ENCODE data around the gene ISX. TPM values are rescaled to one million over a fixed set of nuclear protein-coding genes. Genes with fewer than 3 reads are reported as not detected.
A peak's percentile ranks its signal among the peaks of the same experiment; 100 is the strongest.

Gene ISX
- total RNA-seq, 1 experiment from 2014 or later: not detected

- TF ChIP-seq ATF2 (CRISPR knock-in tag; IDR thresholded peaks at IDR 0.05; ENCODE audit: borderline replicate concordance, low read depth): no peak
- TF ChIP-seq ZNF416 (CRISPR knock-in tag; IDR thresholded peaks at IDR 0.05): no peak
- no peak for TF ChIP-seq SMAD3 (CRISPR knock-in tag; IDR thresholded peaks at IDR 0.05; ENCODE audit: borderline replicate concordance)
These were observed 44.8 kb upstream of the ISX start (continued) for GRCh38 chr22:35021161-35021560.

DNA sequence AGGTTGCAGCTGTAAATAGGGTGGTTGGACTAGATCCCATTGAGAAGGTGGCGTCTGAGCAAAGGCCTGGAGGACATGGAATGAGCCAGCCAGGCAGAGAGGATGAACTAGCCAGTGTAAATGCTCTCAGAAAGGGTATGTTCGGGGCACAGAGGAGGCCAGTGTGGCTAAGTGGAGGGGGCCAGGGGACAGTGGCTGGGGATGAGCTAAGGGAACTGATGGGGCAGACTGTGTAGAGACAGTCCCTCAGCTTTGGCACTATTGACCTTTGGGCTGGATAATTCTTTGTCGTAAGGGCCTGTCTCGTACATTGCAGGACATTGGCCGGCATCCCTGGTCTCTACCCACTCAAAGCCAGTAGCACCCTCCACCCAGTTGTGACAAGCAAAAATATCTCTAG lies 43.7 kb upstream of the ISX start:
- POLR2A ChIA-PET: no interaction called here
- no peak overlapping the region for H3K27ac Mint-ChIP-seq
- TF ChIP-seq, protein P1, sequence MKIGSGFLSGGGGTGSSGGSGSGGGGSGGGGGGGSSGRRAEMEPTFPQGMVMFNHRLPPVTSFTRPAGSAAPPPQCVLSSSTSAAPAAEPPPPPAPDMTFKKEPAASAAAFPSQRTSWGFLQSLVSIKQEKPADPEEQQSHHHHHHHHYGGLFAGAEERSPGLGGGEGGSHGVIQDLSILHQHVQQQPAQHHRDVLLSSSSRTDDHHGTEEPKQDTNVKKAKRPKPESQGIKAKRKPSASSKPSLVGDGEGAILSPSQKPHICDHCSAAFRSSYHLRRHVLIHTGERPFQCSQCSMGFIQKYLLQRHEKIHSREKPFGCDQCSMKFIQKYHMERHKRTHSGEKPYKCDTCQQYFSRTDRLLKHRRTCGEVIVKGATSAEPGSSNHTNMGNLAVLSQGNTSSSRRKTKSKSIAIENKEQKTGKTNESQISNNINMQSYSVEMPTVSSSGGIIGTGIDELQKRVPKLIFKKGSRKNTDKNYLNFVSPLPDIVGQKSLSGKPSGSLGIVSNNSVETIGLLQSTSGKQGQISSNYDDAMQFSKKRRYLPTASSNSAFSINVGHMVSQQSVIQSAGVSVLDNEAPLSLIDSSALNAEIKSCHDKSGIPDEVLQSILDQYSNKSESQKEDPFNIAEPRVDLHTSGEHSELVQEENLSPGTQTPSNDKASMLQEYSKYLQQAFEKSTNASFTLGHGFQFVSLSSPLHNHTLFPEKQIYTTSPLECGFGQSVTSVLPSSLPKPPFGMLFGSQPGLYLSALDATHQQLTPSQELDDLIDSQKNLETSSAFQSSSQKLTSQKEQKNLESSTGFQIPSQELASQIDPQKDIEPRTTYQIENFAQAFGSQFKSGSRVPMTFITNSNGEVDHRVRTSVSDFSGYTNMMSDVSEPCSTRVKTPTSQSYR (CRISPR knock-in tag; IDR thresholded peaks at IDR 0.05): no peak
- TF ChIP-seq ZNF219 (CRISPR knock-in tag; IDR thresholded peaks at IDR 0.05; ENCODE audit: borderline replicate concordance) (no peak), ZNF121 (CRISPR knock-in tag; IDR thresholded peaks at IDR 0.05) (no peak), NR2C2 (CRISPR knock-in tag; IDR thresholded peaks at IDR 0.05) (no peak)
- TF ChIP-seq, protein P2, sequence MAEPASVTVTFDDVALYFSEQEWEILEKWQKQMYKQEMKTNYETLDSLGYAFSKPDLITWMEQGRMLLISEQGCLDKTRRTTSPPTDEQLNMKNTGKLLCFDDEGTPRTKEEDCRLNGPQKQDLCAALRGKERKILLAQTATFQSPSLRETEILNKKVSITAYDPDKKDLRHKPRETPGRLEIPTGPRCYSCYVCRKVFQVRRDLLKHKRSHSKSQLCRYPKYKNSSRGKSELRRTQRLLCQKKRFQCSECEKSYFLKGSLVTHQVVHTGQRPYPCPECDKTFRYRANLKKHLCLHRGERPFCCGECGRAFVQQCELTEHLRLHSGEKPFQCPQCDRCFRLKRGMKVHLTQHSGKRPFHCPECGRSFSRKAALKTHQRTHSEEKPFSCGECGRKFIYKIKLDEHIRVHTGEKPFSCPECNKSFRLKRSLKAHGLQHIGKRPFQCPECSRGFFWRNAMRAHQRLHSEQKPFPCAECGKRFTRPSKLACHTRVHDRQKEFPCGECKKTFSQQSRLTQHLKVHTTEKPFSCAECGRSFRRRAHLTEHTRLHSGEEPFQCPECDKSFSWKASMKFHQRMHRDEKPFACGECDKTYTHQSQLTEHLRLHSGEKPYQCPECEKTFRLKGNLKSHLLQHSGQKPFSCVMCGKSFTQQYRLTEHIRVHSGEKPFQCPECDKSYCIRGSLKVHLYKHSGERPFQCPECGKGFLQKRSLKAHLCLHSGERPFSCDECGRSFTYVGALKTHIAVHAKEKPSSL (CRISPR knock-in tag; conservative IDR thresholded peaks at IDR 0.05): no peak
- 0 out of 2 replicates have a peak, but pooled peaks cover 6% of the 10 kb centered on the region for H3K9me3 Mint-ChIP-seq
- CTCF ChIA-PET: interaction anchor here (1.0 to 2.8 kb wide), 6 partner anchors 15 to 911 kb away, joined by 3 to 34 read pairs (median 10); no protein-coding TSS in a partner anchor
- DNase-seq (ENCODE audit: low spot score): no peak
- H3K36me3 Mint-ChIP-seq: no peaks in the 10 kb centered on the region
- H3K27me3 Mint-ChIP-seq (ENCODE audit: low read depth): peaks cover 15% of the 10 kb centered on the region
- no peak overlapping the region for H3K4me3 Mint-ChIP-seq
- peaks cover 12% of the 10 kb centered on the region for H3K4me1 Mint-ChIP-seq
- no peak for ATAC-seq

GRCh38 chr22:35023692-35024363 lies 42.1 kb upstream of the ISX start:
- H3K4me3 Mint-ChIP-seq: peak overlapping the region; percentile 69
- ATAC-seq (peak; percentile 91), DNase-seq (ENCODE audit: low spot score) (peak; percentile 95)
- 0 out of 2 replicates have a peak, but pooled peaks cover 6% of the 10 kb centered on the region for H3K9me3 Mint-ChIP-seq
- ChIA-PET CTCF (interaction anchor here (0.6 to 2.8 kb wide), 32 partner anchors 8 to 649 kb away, joined by 3 to 34 read pairs (median 4); no protein-coding TSS in a partner anchor), POLR2A (interaction anchor here (0.7 to 1.0 kb wide), 2 partner anchors 303 to 609 kb away, joined by 3 to 4 read pairs; no protein-coding TSS in a partner anchor)
- H3K36me3 Mint-ChIP-seq: no peaks in the 10 kb centered on the region
- no peak overlapping the region; the same call in 1 of the 2 replicates for H3K27ac Mint-ChIP-seq
- H3K27me3 Mint-ChIP-seq (ENCODE audit: low read depth): peaks cover 15% of the 10 kb centered on the region
- H3K4me1 Mint-ChIP-seq: peaks cover 12% of the 10 kb centered on the region
- TF ChIP-seq, protein P3, sequence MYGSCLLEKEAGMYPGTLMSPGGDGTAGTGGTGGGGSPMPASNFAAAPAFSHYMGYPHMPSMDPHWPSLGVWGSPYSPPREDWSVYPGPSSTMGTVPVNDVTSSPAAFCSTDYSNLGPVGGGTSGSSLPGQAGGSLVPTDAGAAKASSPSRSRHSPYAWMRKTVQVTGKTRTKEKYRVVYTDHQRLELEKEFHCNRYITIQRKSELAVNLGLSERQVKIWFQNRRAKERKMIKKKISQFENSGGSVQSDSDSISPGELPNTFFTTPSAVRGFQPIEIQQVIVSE (CRISPR knock-in tag; IDR thresholded peaks at IDR 0.05; ENCODE audit: borderline replicate concordance): no peak
- TF ChIP-seq ARID4B (CRISPR knock-in tag; IDR thresholded peaks at IDR 0.05; ENCODE audit: borderline replicate concordance) (no peak), RELA (CRISPR knock-in tag; IDR thresholded peaks at IDR 0.05; ENCODE audit: borderline replicate concordance) (no peak), HMGXB4 (CRISPR knock-in tag; IDR thresholded peaks at IDR 0.05) (0 out of 2 replicates have a peak, but pooled peaks have one; percentile 54), NFE2L1 (CRISPR knock-in tag; IDR thresholded peaks at IDR 0.05) (no peak), CTCF (IDR thresholded peaks at IDR 0.05) (peak; percentile 98), HMGA2 (CRISPR knock-in tag; IDR thresholded peaks at IDR 0.05) (no peak), ZNF138 (CRISPR knock-in tag; conservative IDR thresholded peaks at IDR 0.05) (no peak)

All from WTC11 (cell line).